GM19468 (cell line): ENCODE measurements around the gene RNASE9.
"Not testable (repeated sequence)": the region's sequence is repeated elsewhere in the genome, so short reads cannot be mapped to it uniquely, and the experiment has no call there.

Experiments
- ATAC-seq: cut with Tn5 transposase; IDR thresholded peaks from one replicate; pipeline ENCODE4 v1.9.1; 2021; ENCODE audit warnings: mild to moderate bottlenecking, moderate library complexity, moderate number of reproducible peaks; ENCODE audit not compliant: unreplicated experiment; ENCODE audit errors: extremely low read depth

RNASE9 gene

DNA sequence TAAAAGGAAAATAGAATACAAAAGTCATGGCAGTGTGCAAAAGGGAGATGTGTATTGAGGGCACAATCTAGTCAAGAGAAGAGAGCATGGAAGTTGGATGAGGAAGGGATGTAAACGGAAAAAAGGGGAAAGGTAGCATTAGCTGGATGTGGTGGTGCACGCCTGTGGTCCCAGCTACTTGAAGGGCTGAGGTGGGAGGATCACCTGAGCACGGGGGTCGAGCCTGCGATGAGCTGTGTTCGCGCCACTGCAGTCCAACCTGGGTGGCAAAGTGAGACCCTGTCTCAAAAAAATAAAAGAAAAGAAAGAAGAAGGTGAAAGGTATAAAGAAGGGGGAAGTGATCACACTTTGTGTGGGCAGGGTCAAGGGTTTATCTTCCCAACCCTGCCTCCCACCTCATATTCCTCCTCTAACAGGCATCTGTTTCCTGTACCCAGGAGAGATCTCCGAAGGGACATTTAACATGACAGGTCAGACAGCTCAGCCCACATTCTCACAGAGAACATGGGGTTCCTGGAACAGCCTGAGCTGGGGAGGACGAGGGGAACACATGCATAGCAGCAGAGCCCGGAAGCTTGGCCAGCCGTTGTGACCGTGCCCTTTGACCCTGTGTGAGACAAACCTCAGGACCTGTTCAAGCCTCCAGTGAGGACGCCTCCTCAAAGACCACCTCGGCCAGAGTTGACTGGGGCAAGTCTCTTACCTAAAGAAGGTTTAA lies 18.1 kb upstream of the RNASE9 start:
- no peak for ATAC-seq

DNA sequence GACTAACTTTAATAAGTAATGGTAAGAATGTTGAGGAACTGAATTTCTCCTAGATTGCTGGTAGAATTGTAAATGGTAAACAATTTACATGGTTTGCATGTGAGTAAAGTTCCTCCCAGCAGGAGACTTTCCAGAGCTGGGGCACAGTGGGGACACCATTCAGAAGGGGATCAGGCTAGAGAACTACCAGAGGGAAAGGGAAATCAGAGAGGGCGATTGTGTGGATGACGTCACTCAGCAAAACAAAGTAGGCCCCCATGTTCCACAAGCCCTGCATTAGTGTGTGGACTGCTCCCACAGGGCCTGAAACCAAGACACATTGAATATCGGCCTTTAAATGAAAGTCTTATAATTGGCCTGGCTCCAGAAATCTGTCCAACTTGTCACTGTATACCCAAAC lies 17.5 kb upstream of the RNASE9 start:
- no peak for ATAC-seq

DNA sequence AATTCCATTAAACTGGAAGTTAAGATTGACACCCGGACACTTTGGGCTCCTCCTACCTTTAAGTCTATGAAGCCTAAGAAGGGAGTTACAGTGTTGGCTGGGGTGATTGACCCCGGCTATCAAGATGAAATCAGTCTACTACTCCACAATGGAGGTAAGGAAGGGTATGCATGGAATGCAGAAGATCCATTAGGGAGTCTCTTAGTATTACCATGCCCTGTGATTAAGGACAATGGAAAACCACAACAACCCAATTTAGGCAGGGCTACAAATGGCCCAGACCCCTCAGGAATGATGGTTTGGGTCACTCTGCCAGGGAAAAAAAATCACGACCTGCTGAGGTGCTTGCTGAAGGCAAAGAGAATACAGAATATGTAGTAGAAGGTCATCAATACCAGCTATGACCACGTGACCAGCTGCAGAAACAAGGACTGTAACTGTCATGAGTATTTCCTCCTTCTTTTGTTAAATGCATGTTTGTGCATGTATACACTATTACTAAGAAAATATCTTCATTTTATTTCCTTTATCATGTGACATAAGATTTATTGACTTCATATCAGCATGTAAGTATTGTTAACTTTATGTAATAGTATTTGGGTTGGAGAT lies 11.6 kb upstream of the RNASE9 start:
- ATAC-seq: not testable (repeated sequence)

- ATAC-seq: not testable (repeated sequence)
Measured at GRCh38 chr14:20570720-20571119, 9.9 kb upstream of the RNASE9 start.

DNA sequence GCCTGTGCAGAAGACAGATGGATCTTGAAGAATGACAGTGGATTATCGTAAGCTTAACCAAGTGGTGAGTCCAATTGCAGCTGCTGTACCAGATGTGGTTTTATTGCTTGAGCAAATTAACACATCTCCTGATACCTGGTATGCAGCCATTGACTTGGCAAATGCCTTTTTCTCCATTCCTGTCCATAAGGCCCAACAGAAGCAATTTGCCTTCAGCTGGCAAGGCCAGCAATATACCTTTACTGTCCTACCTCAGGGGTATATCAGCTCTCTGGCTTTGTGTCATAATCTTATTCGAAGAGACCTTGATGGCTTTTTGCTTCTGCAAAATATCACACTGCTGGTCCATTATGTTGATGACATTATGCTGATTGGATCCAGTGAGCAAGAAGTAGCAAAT lies 9.0 kb upstream of the RNASE9 start:
- not testable (repeated sequence) for ATAC-seq

- no peak for ATAC-seq
Measured at GRCh38 chr14:20569066-20569465, 8.2 kb upstream of the RNASE9 start.

DNA sequence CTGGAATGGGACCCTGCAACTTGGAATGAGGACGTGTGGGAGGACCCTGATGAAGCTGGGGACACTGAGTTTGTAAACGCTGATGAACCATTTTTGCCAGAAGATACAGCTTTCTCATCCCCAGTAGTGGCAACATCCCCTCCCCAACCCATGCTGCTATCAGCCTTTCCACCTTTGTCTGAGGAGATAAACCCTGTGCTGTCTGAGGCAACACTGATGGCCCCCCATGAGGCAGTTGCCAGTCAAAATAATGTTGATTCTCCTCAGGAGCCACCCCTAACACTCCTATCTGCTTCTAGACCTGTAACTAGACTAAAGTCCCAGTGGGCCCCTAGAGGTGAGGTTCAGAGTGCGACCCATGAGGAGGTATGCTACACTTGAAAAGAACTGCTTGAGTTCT lies 7.5 kb upstream of the RNASE9 start:
- ATAC-seq: no peak

- ATAC-seq: not testable (repeated sequence)
Measured at GRCh38 chr14:20567199-20567598, 6.4 kb upstream of the RNASE9 start.

- no peak for ATAC-seq
Measured at GRCh38 chr14:20564501-20564997, 3.7 kb upstream of the RNASE9 start.

GRCh38 chr14:20563971-20564370 lies 3.1 kb upstream of the RNASE9 start:
- ATAC-seq: no peak

DNA sequence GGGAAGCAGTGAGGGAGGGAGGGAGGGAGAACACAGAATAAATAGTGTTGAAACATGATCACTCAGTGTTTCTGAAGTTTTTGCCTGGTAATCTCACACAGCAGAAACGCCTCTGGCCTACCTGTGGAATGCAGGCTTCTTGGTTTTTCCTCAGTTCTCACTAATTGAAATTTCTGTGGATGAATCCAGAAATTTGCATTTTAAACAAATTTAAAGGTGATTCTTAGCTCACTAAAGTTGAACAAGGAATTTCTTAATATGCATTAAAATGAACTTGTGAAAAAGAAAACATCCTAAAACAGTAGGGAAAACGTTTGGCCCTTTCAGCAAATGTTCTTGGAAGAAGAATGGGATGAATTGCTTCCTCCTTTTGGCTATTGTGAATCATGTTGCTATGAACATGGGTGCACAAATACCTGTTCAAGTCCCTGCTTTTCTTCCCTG lies 1.4 kb downstream of the RNASE9 start:
- no peak for ATAC-seq

DNA sequence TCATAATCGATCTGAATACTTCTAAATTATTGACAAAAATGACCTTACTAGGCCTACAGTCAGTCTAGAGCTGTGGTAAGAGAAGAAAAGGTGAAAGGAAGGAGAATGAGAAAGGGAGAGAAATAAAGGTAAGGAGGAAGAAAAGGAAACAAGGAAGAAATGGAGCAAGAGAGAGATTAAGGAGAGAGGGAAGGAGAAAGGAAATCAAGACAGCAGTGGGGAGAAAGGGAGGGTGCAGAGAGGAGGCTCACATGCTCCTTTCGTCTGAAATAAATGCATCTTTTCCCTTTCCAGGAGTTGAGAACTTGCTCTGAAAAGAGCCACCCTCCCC lies 3.7 kb downstream of the RNASE9 start:
- ATAC-seq: no peak

GRCh38 chr14:20556500-20557211 lies 4.2 kb downstream of the RNASE9 start:
- ATAC-seq: no peak

DNA sequence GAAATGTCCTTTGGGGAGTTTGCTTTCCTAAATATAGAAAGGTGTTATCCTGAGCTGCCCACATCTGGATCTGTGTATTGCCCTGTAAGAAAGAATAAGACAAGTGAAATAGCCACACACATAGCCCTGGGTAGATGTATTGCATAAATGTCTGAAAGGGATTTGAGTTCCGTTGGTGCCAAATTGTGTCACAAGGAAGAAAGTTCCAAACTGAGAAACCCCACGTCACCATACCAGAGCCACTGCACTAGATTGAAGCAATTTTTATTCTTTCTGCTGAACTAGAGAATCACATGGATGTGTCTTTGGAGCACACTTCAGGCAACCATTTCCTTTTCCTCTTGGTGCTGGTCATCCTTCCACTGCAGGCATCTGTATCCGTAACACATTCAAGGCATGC lies 5.0 kb downstream of the RNASE9 start:
- ATAC-seq: no peak

DNA sequence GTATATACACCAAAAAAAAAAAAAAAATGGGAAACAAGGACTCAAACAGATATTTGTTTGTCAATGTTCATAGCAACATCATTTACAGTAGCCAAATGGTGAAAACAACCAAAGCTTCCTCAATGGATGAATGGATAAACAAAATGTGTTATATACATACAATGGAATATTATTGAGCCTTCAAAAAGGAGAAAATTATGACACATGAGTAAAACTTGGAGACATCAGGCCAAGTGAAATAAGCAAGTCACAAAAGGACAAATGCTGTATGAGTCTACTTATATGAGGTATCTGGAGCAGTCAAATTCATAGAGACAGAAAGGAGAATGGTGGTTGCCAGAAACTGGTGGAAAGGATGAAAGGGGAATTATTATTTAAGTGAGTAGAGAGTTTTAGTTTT lies 7.8 kb downstream of the RNASE9 start:
- no peak for ATAC-seq

DNA sequence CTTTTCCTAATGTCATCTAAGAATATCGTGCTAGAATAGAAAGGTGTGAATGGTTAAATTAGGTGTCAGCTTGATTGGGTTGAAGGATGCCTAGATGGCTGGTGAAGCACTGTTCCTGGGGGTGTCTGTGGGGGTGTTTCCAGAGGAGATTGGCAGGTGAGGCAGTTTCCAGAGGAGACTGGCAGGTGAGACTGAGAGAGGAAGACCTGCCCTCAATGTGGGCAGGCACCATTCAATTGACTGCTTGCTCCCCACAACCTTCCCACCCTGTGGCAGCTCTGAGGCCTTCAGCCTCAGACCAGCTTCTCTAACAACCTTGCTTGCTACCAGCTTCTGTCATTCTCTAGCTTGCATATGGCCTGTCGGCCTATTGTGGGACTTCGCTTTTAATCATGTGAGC lies 9.2 kb downstream of the RNASE9 start:
- no peak for ATAC-seq

- ATAC-seq: no peak
Measured at GRCh38 chr14:20550926-20551325, 9.9 kb downstream of the RNASE9 start.

DNA sequence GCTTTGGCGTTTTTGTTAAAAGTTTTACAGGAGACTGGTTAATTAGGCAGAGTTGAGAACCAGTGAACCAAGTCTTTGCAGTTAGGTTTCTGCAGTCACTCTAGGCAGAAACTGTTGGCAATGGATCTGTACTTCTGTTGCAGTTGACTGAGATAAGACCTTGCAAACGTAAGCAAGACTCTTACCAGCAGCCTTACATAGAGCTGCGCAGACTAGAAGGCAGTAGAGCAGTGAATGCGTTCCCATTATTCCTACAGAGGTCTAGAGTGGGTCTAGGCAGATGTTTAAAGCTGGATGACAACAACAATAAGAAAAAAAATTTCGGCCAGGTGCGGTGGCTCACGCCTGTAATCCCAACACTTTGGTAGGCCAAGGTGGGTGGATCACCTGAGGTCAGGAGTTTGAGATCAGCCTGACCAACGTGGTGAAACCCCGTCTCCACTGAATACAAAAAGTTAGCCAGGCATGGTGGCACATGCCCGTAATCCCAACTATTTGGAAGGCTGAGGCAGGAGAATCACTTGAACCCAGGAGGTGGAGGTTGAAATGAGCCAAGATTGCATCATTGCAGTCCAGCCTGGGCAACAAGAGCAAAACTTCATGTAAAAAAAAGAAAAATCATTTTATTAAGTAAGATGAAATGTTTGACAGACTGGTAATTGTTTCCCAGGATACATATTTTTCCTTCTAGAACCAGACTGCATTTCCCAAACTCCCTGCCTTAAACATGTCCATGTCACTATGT lies 12.3 kb downstream of the RNASE9 start:
- ATAC-seq: no peak

DNA sequence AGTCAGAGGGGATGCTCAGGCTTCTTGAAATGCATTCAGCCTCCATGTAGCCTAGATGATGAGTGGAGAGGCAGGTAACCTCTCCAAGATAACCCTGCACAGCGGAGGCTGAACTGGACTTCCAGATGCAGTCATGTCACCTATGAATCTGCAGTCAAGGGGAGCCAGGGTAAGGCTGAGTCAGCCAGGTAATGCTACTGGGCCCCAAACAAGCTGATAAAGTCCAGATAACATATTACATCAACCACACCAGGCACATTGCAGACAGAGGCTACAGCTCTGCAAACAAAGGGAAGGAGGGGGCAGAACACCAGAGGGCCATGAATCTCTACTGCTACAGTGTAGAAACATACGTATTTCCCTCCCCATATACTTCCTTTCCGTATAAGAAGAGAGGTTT lies 14.0 kb downstream of the RNASE9 start:
- ATAC-seq: no peak

- ATAC-seq: no peak
Measured at GRCh38 chr14:20539906-20540305, 20.9 kb downstream of the RNASE9 start.
